Endodermal cell (in vitro differentiated cells): ENCODE measurements around the gene ZC3H12C. TPM values are rescaled to one million over a fixed set of nuclear protein-coding genes. Genes with fewer than 3 reads are reported as not detected.

Source experiments
- DNase-seq: peaks from one replicate; pipeline ENCODE4 v3.0.0-alpha.2; 2017
- H3K27ac ChIP-seq: 2 replicates; pipeline ENCODE4 v1.5.1; 2013; ENCODE audit warnings: mild to moderate bottlenecking, low read depth, low read length, moderate library complexity
- H3K27me3 ChIP-seq: 2 replicates; pipeline ENCODE4 v1.6.1; 2013; ENCODE audit warnings: mild to moderate bottlenecking, low read length, moderate library complexity; ENCODE audit not compliant: insufficient read depth, control insufficient read depth, poor library complexity, severe bottlenecking
- H3K36me3 ChIP-seq: 2 replicates; pipeline ENCODE4 v1.7.0; 2013; ENCODE audit warnings: mild to moderate bottlenecking, low read length, moderate library complexity; ENCODE audit not compliant: control insufficient read depth, insufficient read depth
- H3K4me1 ChIP-seq: one replicate; pipeline ENCODE4 v1.7.0; 2013; ENCODE audit warnings: low read length; ENCODE audit not compliant: control insufficient read depth, insufficient read depth
- H3K4me3 ChIP-seq: 2 replicates; pipeline ENCODE4 v1.5.1; 2013; ENCODE audit warnings: mild to moderate bottlenecking, low read length, moderate library complexity
- H3K9ac ChIP-seq: 2 replicates; pipeline ENCODE4 v1.6.1; 2013; ENCODE audit warnings: mild to moderate bottlenecking, low read length, moderate library complexity; ENCODE audit not compliant: poor library complexity, severe bottlenecking; ENCODE audit errors: extremely low read depth
- H3K9me3 ChIP-seq: 2 replicates; pipeline ENCODE4 v1.6.1; 2013; ENCODE audit warnings: mild to moderate bottlenecking, low read length, moderate library complexity; ENCODE audit not compliant: control insufficient read depth
- H3K27ac Mint-ChIP-seq: 2 replicates; pipeline ENCODE4 v1.8.0; 2020; ENCODE audit warnings: mixed read lengths
- H3K27me3 Mint-ChIP-seq: 2 replicates; pipeline ENCODE4 v1.8.0; 2021; ENCODE audit warnings: mild to moderate bottlenecking, mixed read lengths; ENCODE audit not compliant: insufficient read depth
- H3K36me3 Mint-ChIP-seq: 2 replicates; pipeline ENCODE4 v1.8.0; 2020; ENCODE audit warnings: low read depth, mixed read lengths
- H3K4me1 Mint-ChIP-seq: 2 replicates; pipeline ENCODE4 v1.8.0; 2020; ENCODE audit warnings: mixed read lengths
- H3K4me3 Mint-ChIP-seq: 2 replicates; pipeline ENCODE4 v1.8.0; 2020; ENCODE audit warnings: mild to moderate bottlenecking, moderate library complexity, mixed read lengths
- H3K9me3 Mint-ChIP-seq: 2 replicates; pipeline ENCODE4 v1.8.0; 2020; ENCODE audit warnings: mild to moderate bottlenecking, mixed read lengths
- WGBS, 2 experiments: methylation state at CpG; one replicate each; pipeline versions ENCODE4 v1.1.5 to v1.1.7; 2013; ENCODE audit warnings: missing lambda C conversion rate in 2 of 2, mixed read lengths in 1 of 2; ENCODE audit not compliant: insufficient coverage in 1 of 2, insufficient read length in 1 of 2; 5-methylcytosine and 5-hydroxymethylcytosine counted together
- total RNA-seq, 2 donors: library from RNA; stranded (reverse); fragmentation: NEBNext Ultra II Directional in 1 of 2; extraction: Animal tissue kit (Norgen Biotek cat#: 25700) in 1 of 2; gene quantifications; 2 replicates in 1 of 2; 3 replicates in 1 of 2; pipeline ENCODE4 v1.2.1, GENCODE V29; 2021
- TF ChIP-seq, protein P1 (sequence below): fragments of 200-600 bp; sonication (generic); conservative IDR thresholded peaks from 2 replicates; pipeline ENCODE4 v1.5.0; 2021; ENCODE audit warnings: antibody characterized with exemption, mild to moderate bottlenecking

The ZC3H12C gene
- total RNA-seq, 2 donors from 2014 or later: 4.1 to 5.6 TPM

DNA sequence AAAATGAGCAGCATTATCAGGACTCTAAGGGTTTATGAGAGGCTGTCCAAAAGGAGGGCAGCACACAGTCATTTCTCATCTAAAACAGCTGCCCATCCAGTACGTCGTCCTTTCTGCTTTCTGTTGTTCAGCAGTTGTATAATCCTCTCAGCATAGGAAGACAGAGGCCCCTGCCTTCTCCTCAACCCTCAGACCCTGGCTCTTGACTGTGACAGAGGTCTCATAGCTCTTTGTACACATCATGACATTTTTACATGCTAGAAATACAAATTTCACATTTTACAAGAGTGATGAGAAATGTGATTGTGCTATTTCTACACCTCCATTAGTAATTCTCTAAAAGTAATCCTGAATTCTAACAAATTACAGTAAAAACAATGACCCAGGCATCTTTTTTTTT, 36.2 kb upstream of the ZC3H12C start:
- WGBS, 2 experiments: 70 to 75% methylated on average over 2 of the region's 2 CpGs
- no peaks in the 10 kb centered on the region for H3K27me3 Mint-ChIP-seq
- H3K4me1 Mint-ChIP-seq: no peaks in the 10 kb centered on the region
- no peak overlapping the region for H3K27ac Mint-ChIP-seq
- Histone ChIP-seq H3K9me3 (peaks cover 20% of the 10 kb centered on the region), H3K9ac (no peak overlapping the region), H3K27me3 (no peaks in the 10 kb centered on the region), H3K4me1 (no peaks in the 10 kb centered on the region), H3K4me3 (no peak overlapping the region), H3K27ac (no peak overlapping the region), H3K36me3 (no peaks in the 10 kb centered on the region)
- TF ChIP-seq, protein P1, sequence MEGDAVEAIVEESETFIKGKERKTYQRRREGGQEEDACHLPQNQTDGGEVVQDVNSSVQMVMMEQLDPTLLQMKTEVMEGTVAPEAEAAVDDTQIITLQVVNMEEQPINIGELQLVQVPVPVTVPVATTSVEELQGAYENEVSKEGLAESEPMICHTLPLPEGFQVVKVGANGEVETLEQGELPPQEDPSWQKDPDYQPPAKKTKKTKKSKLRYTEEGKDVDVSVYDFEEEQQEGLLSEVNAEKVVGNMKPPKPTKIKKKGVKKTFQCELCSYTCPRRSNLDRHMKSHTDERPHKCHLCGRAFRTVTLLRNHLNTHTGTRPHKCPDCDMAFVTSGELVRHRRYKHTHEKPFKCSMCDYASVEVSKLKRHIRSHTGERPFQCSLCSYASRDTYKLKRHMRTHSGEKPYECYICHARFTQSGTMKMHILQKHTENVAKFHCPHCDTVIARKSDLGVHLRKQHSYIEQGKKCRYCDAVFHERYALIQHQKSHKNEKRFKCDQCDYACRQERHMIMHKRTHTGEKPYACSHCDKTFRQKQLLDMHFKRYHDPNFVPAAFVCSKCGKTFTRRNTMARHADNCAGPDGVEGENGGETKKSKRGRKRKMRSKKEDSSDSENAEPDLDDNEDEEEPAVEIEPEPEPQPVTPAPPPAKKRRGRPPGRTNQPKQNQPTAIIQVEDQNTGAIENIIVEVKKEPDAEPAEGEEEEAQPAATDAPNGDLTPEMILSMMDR: no peak
- DNase-seq: no peak
- H3K4me3 Mint-ChIP-seq: no peak overlapping the region
- H3K36me3 Mint-ChIP-seq: peaks cover 4% of the 10 kb centered on the region
- peaks cover 23% of the 10 kb centered on the region for H3K9me3 Mint-ChIP-seq

DNA sequence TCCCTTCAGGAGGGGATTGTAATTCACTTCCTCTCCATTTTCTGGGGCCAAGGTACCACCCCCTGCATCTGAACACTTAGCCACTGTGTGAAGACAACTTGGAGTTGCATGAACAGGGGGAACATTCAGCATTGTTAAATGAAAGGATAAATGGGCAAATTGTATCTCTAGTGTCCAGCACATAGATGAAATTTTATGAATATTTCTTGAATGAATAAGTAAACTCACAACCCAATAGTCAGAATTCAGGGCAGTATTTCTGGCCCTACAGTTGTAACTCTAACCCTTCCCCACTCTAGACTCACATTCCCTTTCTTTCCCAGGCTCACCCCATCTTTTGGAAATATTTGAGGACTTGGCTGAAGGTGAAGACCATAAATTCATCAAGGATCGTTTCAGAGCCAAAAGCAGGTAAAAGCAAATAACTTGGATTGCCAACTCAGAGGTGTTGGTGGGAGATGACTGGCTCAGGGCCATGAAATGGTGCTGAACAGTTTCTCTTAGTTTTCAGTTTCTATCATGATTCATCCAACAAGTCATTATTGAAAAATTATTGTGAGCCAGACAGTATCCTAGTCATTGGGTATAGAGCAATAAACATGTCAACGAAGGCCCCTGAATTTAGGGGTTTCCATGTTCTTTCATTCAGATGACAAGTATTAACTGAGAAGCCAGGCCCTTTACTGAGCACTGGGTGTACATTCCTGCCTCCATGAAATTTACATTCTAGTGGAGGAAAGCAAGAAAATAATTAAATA, 33.3 kb upstream of the ZC3H12C start:
- peaks cover under 1% of the 10 kb centered on the region for H3K9me3 Mint-ChIP-seq
- Histone ChIP-seq H3K4me1 (no peaks in the 10 kb centered on the region), H3K27me3 (no peaks in the 10 kb centered on the region), H3K27ac (no peak overlapping the region), H3K36me3 (no peaks in the 10 kb centered on the region), H3K9ac (no peak overlapping the region), H3K9me3 (no peaks in the 10 kb centered on the region), H3K4me3 (no peak overlapping the region)
- DNase-seq: no peak
- no peak overlapping the region for H3K27ac Mint-ChIP-seq
- 83 to 100% methylated on average over 2 of the region's 2 CpGs for WGBS, 2 experiments
- no peaks in the 10 kb centered on the region for H3K27me3 Mint-ChIP-seq
- no peaks in the 10 kb centered on the region for H3K36me3 Mint-ChIP-seq
- TF ChIP-seq, protein P1: no peak
- no peak overlapping the region for H3K4me3 Mint-ChIP-seq
- H3K4me1 Mint-ChIP-seq: no peaks in the 10 kb centered on the region

DNA sequence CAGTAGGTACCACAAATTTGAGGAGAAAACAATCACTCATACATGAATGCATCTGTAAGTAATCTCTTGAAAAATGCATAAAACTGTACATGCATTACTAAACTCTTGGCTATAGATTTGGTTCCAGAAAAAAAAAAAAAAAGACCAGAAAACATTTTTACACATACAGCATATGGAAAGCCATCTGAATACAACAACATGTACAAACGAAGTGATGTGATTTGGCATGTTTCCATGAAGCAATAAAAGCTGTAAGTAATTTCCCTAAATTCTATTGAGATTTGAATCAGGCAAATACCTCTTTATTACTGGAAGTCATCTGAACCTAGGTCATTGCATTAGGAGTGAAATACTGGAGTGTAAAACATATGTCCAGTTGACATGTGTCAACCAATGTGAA, 31.9 kb upstream of the ZC3H12C start:
- no peak overlapping the region for H3K27ac ChIP-seq

More for the DNA sequence above, 31.9 kb upstream of the ZC3H12C start:
- H3K9ac ChIP-seq: no peak overlapping the region
- Mint-ChIP-seq H3K27me3 (no peaks in the 10 kb centered on the region), H3K27ac (no peak overlapping the region), H3K4me1 (no peaks in the 10 kb centered on the region), H3K4me3 (no peak overlapping the region), H3K9me3 (no peaks in the 10 kb centered on the region), H3K36me3 (no peaks in the 10 kb centered on the region)
- no peaks in the 10 kb centered on the region for H3K9me3 ChIP-seq
- no peaks in the 10 kb centered on the region for H3K36me3 ChIP-seq
- no peak overlapping the region for H3K4me3 ChIP-seq
- TF ChIP-seq, protein P1: no peak
- no peak for DNase-seq
- no peaks in the 10 kb centered on the region for H3K4me1 ChIP-seq
- no peaks in the 10 kb centered on the region for H3K27me3 ChIP-seq
- 80% methylated on average over 1 of the region's 1 CpG; no CpG with 5 or more reads in 1 of the 2 experiments for WGBS, 2 experiments
